Hypothalamus (tissue), 51 donors: Measurements from ENCODE around the gene SPI1.
A peak's percentile ranks its signal among the peaks of the same experiment; 100 is the strongest.

Experiments used
- DNase-seq, 51 donors: peaks; one replicate each; lab custom pipeline; 2025; lab: John Stamatoyannopoulos, UW

SPI1 gene

DNA sequence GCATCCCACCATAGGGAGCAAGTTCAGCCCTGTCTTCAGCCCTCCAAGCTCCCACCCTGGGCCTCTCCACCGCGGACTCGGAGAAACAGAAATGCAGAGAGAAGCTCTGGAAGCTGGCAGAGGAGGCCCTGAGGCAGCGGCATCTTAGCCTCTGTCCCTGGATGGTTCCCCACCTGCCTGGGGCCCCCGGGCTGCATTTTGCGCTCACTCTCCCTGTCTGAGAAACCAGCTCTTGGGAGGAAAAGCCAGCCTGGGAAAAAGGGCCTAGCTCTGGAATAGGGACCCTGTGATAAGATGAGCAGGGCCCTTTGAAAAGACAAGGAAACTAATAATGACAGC lies 12.0 kb upstream of the SPI1 start:
- DNase-seq, result no peak

DNA sequence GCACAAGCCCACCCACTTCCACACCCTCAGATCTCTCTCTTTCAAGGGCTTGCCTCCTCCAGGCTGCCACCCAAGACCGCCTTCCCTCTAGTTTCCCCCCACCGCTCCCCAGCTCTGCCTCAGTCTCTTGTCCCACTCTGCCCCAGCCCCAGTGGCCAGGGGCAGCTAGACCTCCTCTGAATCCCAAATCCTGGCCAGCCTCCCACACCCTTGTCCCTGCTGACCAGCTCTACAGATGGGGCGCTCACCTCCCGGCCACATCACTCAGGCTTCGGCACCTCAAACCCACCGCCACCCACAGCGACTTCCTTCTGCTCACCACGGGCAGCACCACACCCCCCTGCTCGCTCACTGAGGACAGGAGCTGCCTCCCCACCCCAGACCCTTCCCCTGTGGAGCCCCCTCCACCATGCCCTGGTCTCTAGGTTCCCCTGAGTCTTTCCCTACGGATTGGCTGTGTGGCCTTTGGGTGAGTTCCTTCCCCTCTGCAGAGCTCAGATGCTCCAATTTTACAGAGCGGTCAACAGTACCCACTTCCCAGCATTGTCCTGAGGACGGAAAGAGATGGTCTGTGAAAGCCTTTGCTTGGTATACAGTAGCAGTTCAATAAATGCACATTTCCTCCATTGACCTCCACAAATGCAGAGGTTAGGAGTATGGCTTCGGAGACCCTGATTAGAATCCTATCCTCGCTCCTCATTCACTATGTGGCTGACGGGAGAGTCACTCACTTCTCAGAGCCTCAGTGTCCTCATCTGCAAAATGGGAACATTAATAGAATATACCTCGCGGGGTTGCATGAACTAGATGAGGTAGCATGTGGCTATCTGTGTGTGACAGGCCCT lies 11.5 kb upstream of the SPI1 start:
- no peak for DNase-seq

DNA sequence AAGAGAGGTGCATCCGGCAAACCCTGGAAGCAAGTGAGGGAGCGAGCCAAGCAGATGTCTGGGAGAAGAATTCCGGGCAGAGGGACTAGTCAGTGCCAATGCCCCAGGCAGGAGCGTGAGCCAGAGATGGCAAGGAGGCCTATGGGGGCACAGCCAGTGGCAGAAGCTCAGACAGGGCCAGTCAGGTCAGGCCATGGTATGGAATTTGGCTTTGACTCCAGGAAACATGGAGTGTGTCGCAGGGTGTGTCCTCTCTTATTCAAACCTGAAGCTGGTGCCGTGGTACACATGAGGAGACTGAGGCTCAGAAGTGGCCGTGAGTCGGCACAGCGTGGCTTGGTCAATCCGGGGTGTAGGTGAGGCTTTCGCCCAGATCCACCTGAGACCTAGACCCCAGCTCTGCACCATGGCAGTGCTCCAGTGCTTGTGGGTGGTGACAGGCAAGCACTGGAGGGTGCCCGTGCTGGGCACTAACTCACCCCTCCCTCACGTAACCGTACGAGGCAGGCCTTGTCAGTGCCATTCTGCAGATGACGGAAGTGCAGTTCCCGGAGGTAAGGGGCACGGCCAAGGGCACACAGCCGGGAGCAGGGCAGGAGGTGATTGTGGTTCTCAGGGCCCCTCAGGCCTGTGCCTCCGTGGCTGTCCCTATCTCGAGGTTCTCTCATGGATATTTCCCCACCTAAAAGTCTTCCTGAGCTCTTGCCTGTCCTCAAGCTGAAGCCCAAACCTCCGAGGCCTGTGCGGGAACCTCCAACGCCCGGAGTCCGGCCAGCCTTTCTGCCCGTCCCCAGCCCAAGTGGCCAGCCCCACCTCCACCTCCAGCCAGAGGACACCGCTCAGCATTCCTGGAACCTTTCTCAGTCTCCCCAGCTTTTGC lies 10.6 kb upstream of the SPI1 start:
- no peak for DNase-seq

DNA sequence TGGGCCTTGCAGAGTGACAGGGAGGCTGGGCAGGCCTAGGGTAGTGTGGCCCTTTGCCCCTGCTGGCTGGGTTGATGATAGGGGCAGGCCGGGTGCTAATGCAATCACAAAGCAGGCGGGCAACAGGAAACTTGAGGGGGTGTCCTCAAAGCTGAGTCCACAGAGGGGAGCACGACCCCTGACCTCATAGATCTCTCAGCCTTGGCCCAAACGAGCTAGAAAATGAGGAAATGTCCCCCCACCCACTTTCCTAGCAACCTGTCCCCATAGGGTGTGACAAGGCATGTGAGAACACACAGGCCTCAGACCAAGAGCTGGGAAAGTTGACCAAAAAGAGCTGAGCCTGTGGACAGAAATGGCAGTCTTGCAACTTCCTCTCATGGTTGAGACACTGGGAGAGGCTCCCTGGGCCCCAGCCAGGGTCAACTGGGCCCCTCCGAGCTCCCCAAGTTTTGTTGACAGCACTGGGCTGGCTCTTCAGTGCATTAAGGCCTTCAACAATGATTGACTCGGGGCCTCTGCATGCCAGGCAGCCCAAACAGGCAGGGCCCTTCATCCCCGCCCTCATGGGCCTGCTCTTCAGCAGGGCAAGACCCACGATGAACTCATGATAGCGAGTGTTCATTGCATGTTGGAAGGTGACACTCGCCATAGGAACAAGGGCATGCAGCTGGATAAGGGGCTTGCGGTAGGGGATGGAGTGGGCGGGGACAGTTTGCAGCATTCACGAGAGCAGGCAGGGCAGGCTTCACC lies 9.8 kb upstream of the SPI1 start:
- DNase-seq, result no peak

DNA sequence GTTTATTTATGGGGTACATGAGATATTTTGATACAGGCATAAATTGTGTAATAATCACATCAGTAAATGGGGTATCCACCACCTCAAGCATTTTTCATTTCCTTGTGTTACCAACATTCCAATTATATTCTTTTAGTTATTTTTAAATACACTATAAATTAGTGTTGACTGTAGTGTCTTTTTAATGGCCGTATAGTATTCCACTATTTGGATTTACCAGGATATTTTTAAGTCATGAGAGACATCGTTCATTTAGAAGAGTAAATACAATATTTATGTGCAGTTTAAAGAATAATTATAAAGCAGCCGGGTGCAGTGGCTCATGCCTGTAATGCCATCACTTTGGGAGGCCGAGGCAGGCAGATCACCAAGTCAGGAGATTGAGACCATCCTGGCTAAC lies 6.2 kb upstream of the SPI1 start:
- DNase-seq, result no peak

DNA sequence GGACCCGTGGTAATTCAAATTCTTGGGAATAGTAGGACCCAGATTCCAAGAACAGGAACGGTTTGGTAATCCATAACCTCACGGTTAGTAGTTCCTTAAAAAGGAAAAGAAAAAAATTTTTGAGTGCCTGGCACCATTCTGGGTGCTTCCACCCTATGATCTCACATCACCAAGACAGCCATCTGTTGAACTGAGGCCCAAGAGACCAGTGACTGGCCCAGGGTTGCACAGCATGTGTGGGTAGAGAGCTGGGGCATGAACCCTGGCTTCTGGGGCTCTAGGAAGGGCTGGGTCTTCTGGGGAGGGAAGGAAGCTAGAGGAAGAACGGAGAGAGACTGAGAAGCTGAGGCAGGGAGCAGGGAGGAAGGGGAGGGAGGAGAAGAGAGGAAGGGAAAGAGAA lies 4.7 kb upstream of the SPI1 start:
- DNase-seq, result no peak

DNA sequence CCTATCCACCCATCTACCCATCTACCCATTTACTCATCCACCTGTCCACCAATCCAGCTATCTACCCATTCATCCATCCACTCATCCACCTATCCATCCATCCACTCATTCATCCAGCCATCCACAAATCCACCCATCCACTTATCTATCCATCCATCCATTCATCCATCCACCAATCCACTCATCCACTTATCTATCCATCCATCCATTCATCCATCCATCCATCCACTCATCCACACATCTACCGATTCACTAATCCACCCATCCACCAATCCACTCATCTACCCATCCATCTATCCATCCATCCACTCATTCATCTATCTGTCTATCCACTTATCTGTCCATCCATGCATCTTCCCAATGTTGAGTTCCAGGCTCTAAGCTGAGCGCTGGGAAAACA lies 1.7 kb upstream of the SPI1 start:
- DNase-seq, result no peak

DNA sequence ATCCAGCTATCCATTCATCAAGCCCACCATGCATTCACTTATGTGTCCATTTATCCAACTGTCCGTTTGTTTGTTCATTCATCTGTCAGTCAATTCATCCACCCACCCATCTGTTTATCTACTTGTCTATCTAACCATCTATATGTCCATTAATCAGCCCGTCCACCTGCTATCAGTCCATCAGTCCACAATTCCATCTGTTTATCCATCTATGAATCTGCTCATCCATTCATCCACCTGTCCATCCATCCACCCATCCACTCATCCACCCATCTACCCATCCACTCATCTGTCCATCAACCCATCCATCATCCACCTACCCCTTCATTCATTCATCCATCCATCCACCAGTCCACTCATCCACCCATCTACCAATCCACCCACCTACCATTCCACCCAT lies 970 bp upstream of the SPI1 start:
- DNase-seq, result no peak

DNA sequence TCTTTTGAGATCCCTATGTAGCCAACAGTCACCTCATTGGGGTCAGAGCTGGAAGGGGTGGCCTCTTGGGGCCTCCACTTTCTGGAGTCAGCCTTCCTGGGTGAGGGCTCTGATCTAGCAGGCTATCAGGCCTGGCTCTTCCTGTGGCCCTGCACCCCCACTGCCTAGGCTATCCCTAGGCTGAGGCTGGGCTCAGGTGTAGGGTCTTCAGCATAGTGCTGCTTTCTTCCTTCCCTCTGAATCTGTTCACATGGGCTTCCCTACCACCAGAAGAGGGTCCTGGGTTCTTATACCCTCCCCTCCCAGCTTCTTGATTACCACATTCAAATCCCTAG lies 456 bp upstream of the SPI1 start:
- no peak for DNase-seq

DNA sequence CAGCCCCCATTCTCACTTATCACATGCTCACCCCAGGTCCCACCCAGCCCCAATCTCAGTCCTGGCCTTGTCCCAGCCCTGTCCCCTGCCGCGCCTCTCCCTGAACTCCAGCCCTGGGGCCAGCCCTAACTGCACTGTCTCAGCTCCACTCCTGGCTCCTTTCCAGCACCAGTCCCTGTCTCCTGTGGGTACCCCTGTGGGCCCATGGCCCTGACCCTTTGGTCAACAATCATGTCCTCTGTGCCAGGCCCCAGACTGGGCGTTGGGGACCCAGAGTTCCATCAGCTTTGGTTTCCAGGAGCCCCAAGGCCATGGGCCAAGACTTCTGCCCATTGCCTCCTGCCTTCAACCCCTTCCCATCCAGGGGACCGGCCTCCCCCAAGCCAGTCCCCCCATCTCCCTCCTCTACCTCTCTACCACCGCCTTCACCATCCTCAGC lies 757 bp downstream of the SPI1 start:
- DNase-seq, result no peak

DNA sequence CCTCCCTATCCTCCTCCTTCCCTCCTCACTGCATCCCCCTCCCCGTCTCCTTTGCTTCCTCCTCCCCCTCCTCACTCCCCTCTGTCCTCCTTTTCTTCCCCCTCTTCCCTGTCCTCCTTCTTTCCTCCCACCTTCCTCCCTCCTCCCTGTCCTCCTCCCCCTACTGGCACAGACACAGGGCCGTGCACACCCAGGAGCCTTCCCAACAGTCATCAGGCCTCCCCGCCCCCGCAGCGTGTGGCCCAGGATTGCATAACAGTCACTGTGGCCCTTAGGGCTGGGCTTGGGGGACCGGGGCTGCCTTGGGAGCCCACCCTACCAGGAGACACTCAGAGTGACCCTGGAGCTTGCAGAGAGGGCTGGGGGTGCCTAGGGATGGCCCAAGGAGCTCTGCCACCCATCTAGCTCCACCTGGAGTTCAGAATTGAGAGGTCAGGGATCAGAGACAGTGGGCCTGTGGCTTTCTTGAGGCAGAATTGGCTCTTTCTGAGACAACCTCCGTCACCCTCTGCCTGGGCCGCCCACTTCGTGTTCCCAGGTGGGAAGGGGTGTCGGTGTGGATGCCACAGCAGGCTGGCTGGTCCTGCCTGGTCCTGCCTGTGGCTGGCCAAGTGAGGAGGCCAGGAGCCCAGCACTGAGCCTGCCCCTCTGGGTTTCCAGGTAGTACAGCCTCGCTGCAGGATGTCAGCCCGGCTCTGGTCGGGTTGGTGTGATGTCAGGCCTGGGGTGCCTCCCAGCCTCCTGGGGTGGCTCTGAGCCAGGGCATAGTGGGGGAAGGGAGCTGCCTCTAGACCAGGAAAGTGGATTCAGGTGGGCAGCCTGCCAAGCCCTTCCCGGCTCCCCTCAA lies 1.6 kb downstream of the SPI1 start:
- peak in 4 of 51 donors; percentile 9 to 20 (median 15) for DNase-seq

DNA sequence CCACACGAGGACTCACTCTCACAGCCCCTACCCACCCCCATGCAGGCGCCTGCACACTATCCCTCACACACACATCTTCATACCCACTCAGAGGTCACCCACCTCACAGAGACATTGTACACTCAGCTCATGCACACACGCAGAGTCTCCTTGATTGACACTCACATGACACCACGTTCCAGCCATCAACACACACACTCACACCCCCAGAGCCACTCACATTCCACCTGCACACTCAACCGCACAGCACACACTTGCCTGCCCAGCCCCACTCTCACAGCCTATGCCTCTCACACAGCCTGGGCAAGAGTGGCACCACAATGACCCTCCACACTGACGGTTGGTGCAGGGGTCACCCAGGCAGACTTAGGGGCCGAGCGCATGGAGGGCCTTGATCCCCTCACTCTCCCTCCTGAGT lies 2.2 kb downstream of the SPI1 start:
- no peak for DNase-seq

DNA sequence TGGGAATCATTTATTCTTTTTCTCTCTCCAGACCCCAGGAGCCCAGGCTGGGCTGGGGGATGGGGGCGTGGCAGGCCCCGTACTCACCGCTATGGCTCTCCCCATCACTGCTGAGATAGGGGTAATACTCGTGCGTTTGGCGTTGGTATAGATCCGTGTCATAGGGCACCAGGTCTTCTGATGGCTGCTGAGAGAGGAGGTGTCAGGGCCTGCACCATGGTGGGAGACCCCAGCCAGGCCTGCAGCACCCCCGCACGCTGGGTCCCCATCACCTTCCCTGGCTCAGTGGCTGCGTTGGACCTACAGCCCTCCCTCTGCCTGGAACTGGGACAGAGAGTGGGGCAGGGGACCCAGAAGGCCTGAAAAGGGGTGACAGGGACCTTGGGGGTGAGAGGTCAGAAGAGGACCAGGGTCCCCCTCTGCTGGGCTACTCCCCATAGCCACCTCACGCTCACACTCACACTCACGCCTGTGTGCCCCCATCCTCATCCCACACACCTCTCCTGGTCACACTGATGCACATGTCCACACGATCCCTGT lies 2.7 kb downstream of the SPI1 start:
- no peak for DNase-seq

DNA sequence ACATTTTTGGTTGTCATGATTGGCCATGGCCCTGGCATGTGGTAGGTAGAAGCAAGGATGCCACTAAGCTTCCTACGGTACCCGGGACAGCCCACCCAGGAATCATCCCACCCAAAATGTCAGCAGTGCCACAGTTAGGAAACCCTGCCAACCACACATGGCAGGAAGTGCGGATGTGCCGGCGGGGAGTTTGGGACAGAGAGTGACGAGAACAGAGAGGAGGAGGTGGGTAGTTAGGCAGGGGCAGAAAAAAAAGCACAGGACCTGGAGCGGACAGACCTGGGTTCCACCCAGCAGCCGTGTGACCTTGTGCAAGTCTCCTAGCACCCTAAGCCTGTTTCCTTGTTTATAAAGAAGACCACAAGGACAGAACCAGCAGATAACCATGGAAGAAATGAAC lies 3.3 kb downstream of the SPI1 start:
- no peak for DNase-seq

DNA sequence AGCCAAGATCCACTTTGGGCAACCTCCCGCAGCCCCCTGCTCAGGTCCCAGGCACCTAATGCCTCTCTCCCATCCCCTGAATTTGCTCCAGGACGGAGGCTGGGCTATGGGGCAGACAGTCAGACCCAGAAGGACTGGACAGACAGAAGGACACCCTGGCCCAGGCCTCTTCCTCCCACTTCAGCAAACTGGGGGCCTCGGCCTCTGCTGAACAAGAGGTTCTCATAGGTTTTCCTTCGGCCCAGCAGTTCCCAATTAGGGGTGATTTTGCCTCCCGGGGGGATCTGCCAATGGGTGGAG lies 3.7 kb downstream of the SPI1 start:
- DNase-seq, result no peak

DNA sequence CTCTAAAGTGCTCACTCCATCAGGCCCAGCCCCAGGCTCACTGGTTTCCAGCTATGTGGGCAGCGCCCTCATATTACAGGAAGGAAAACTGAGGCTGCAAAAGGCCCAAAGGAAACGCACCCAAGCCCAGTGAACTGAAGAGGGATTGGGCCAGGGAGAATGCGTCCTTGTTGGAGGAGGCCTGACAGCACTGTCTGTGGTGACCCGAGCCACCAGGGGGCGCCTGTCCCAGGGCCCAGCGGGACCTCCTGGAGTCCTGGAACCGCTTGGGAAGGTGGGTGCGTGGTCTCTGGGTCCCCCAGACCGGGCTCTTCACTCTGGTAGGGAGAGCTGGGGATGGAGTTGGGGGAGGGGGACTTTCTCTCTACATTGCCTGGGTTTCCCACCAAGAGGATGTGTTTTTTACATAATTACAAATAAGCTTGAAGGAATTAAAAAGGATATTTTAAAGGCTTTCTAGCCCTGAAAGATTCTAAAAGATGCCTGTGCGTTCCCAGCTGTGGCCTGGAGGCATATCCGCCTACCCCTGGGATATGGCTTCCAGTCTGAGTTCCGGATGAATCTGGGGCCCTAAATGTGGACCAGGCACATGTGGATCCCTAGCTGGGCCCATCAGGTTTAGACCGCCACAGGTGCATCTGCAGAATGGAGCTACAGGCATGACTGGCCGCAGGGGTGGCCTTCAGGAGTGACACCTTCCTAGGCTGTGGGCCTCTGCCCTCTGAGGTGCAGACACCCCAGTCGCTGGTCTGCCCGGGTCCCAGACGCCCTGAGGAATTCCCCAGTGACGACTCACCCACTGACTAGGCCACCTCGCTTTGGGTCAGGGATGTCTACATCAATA lies 4.2 kb downstream of the SPI1 start:
- peak in 46 of 51 donors; percentile 9 to 84 (median 57) for DNase-seq

DNA sequence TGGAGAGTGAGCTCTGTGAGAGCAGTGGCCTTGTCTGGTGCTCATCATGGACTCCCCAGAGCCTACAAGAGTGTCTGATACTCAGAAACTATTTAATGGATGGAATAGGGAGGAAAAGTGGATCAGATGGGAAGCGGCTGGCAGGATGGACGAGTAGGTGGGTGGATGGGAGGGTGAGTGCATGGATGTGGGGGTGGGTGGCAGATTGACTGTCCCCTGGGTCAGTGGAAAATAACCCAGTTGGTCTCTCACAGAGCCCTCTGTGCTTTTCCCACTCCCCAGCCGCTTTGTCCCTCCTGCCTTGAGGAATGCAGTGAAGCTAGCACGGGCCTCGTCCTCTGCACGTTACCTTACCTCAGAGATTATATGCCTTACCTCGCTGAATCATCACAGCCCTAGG lies 5.9 kb downstream of the SPI1 start:
- DNase-seq, result no peak

DNA sequence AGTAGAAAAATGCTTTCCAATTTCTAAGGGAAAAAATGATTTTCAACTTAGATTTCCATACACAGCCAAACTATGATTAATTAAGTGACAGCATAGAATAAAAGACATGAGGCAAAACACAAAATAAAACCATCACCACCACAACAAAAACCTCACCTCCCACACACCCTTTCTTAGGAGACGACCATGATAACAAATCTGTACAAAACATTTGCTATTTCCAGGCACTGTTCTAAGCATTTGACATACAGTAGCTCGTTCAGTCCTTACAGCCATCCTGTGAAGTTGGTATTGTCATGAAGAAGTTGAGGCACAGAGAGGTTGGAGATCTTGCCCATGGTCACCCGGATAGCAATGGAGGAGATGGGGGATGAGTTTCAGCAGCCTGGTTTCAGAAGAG lies 8.7 kb downstream of the SPI1 start:
- DNase-seq, result no peak

DNA sequence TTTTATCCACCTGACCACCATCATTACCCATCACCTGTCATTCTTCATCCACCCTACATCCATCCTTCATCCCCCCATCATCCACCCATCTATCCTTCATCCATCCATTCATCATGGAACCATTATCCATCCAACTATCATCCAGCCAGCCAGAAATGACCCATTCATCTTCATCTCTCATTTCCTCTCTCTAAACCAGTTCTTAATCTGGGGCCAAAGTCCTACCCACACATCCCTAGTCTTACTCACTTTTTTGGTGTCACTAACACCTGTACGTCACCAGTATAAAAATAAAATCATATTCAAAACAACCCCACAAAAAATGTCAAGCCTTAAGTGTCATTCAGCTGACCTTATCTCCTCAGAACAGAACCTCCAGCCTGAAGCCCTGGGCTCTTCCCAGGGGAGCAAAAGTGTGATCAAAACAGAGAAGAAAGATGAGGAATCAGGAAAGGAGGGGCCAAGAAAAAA lies 12.3 kb downstream of the SPI1 start:
- DNase-seq, result no peak
